Fibroblast of lung (primary cell): ENCODE data around the gene CRYBB1.

Experiments used
- EZH2 ChIP-seq: IDR thresholded peaks from 2 replicates; pipeline ENCODE4 v1.5.1; 2012; ENCODE audit warnings: low read length, control low read depth, mild to moderate bottlenecking; ENCODE audit errors: missing control alignments
- TF ChIP-seq, protein P1 (sequence below), 2 donors: IDR thresholded peaks in 1 of 2; conservative IDR thresholded peaks in 1 of 2; 1 replicate in 1 of 2; 2 replicates in 1 of 2; pipeline ENCODE4 v1.5.1; 2011 to 2012; ENCODE audit warnings: low read length in 2 of 2, control low read depth in 1 of 2, inconsistent platforms in 1 of 2, low read depth in 1 of 2, mild to moderate bottlenecking in 1 of 2

GRCh38 chr22:26554956-26555355 is 62.9 kb downstream of the CRYBB1 start:
- TF ChIP-seq, protein P1, sequence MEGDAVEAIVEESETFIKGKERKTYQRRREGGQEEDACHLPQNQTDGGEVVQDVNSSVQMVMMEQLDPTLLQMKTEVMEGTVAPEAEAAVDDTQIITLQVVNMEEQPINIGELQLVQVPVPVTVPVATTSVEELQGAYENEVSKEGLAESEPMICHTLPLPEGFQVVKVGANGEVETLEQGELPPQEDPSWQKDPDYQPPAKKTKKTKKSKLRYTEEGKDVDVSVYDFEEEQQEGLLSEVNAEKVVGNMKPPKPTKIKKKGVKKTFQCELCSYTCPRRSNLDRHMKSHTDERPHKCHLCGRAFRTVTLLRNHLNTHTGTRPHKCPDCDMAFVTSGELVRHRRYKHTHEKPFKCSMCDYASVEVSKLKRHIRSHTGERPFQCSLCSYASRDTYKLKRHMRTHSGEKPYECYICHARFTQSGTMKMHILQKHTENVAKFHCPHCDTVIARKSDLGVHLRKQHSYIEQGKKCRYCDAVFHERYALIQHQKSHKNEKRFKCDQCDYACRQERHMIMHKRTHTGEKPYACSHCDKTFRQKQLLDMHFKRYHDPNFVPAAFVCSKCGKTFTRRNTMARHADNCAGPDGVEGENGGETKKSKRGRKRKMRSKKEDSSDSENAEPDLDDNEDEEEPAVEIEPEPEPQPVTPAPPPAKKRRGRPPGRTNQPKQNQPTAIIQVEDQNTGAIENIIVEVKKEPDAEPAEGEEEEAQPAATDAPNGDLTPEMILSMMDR (conservative IDR thresholded peaks at IDR 0.05 in 1 of 2, IDR thresholded peaks at IDR 0.05 in 1 of 2; ENCODE audit: low read depth in 1 of 2, low read length in 2 of 2), result no peak
- no peak for TF ChIP-seq EZH2
